ENCODE results near the gene EQTN. TPM values are rescaled to one million over a fixed set of nuclear protein-coding genes. Genes with fewer than 3 reads are reported as not detected.

Gene EQTN
- total RNA-seq, 1 experiment from 2014 or later: not detected

DNA sequence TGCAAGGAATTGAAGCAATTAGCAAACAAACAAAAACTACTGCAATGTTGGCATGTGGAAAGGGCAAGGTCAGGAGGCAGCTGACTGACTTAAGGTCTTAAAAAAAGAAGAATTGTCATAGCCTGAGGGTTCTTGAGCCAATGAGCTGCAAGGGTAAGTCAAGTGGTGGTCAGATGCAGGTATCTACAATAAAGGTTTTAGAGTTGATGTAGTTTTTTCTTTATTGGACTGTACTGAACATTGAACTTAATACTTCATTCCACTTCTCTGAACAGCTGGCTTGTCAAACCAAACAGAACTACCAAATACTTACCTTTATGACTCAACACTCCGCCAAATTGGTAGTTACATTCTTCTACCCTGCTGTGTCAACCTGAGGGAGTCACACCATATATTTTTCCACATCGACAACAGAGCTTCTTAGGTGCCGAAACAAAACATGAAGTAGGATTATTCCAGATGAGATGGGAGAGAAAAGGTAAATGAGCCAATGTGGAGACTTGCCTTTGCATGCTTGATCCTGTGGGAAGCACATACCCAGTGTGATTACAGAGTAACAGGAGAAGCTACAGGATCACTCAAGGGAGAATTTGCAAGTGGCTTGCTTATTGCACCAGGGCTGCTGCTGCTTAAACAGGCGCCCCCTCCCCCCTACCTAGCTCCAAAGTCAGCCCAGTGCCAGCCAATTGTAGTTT lies 35.3 kb downstream of the EQTN start:
- no peak for ATAC-seq
- ChIA-PET CTCF (no interaction called here), RAD21 (ENCODE audit: low non-redundant PET in 1 of 2, low total read pairs in 2 of 2, uncharacterized antibody in 2 of 2, unreplicated experiment in 2 of 2) (no interaction called here)

DNA sequence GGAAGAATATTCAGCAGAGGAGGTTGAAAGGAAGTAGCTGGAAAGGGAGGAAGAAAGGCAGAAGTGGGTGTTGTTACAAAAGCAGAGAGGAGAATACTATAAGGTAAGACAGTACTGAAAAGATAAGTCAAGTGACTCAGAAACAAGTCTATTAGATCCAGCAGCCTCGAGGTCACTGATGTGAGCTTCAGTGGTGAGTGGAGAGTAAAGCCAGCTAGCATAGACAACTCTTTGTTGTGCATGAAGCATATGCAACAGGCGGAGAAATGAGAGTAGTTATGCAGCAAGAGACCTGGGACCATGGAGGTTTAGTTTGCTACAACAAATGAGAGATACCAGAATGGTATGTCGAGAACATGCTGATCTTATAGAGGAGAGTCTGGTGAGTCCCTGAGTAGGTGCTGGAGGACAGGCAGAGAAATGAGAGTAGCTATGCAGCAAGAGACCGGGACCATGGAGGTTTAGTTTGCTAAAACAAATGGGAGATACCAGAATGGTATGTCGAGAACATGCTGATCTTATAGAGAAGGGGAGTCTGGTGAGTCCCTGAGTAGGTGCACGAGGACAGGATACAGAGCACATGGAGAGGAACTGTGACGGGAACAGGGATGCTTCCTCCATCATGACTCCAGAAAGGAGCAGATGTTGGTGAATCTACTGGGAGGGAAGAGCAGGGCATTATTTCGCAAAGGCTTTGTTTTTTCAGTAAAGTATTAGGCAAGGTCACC lies 36.0 kb downstream of the EQTN start:
- no TSS peak for BruUV-seq (replicated peaks)
- H3K4me1 ChIP-seq (ENCODE audit: control insufficient read depth in 1 of 2, insufficient read depth in 2 of 2, low read length in 2 of 2): peaks cover 0 to 4% of the 10 kb centered on the region in 2 experiments; a peak in 1 of 4 replicates
- no peak overlapping the region for H3K27ac ChIP-seq (ENCODE audit: low read depth, low read length)
- ChIA-PET RAD21 (ENCODE audit: low non-redundant PET in 1 of 2, low total read pairs in 2 of 2, uncharacterized antibody in 2 of 2, unreplicated experiment in 2 of 2) (no interaction called here), CTCF (interaction anchor here (1.0 kb wide), 1 partner anchor 13 kb away, joined by 3 read pairs; no protein-coding TSS in a partner anchor), POLR2A (interaction anchor here (0.6 kb wide), 1 partner anchor 13 kb away, joined by 6 read pairs; no protein-coding TSS in a partner anchor)
- no peak overlapping the region for H3K4me3 ChIP-seq (replicated peaks in 1 of 2; ENCODE audit: low read depth in 1 of 2, low read length in 2 of 2)
- no peaks in the 10 kb centered on the region for H3K79me2 ChIP-seq (ENCODE audit: insufficient read depth, low read length)
- no peak overlapping the region for H2AFZ ChIP-seq (ENCODE audit: low read depth, low read length, poor library complexity, severe bottlenecking)
- TF ChIP-seq POLR2A (IDR thresholded peaks at IDR 0.05; ENCODE audit: borderline replicate concordance, extremely low read depth, insufficient read depth, insufficient read length): no peak
- no peak for TF ChIP-seq SP1 (IDR thresholded peaks at IDR 0.05; ENCODE audit: low read depth)
- TF ChIP-seq EGR1 (IDR thresholded peaks at IDR 0.05; ENCODE audit: low read depth): no peak
- TF ChIP-seq CBX3 (IDR thresholded peaks at IDR 0.05; ENCODE audit: low read depth): no peak
- no peak for TF ChIP-seq JUND (IDR thresholded peaks at IDR 0.05)
- no peak for TF ChIP-seq YY1 (IDR thresholded peaks at IDR 0.05; ENCODE audit: extremely low read depth, insufficient replicate concordance, low read depth, low read length)
- TF ChIP-seq ELF1 (IDR thresholded peaks at IDR 0.05; ENCODE audit: borderline replicate concordance, low read depth): no peak
- no peak for TF ChIP-seq FOSL1 (IDR thresholded peaks at IDR 0.05; ENCODE audit: low read depth)
- no peak for TF ChIP-seq ZFX (IDR thresholded peaks at IDR 0.05)
- TF ChIP-seq SIN3A (IDR thresholded peaks at IDR 0.05; ENCODE audit: low read depth): no peak
- TF ChIP-seq, protein P1, sequence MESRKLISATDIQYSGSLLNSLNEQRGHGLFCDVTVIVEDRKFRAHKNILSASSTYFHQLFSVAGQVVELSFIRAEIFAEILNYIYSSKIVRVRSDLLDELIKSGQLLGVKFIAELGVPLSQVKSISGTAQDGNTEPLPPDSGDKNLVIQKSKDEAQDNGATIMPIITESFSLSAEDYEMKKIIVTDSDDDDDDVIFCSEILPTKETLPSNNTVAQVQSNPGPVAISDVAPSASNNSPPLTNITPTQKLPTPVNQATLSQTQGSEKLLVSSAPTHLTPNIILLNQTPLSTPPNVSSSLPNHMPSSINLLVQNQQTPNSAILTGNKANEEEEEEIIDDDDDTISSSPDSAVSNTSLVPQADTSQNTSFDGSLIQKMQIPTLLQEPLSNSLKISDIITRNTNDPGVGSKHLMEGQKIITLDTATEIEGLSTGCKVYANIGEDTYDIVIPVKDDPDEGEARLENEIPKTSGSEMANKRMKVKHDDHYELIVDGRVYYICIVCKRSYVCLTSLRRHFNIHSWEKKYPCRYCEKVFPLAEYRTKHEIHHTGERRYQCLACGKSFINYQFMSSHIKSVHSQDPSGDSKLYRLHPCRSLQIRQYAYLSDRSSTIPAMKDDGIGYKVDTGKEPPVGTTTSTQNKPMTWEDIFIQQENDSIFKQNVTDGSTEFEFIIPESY (IDR thresholded peaks at IDR 0.05; ENCODE audit: extremely low read depth, insufficient replicate concordance, low read length): no peak
- TF ChIP-seq ZNF274 (IDR thresholded peaks at IDR 0.05; ENCODE audit: low read depth, low read length): no peak
- intact Hi-C loops (cut with micrococcal nuclease): no loop called here
- ATAC-seq (no peak), DNase-seq (ENCODE audit: low read depth, low spot score) (no peak)
- no peak overlapping the region for H3K4me2 ChIP-seq (ENCODE audit: low read length)
- H3K36me3 ChIP-seq (ENCODE audit: control insufficient read depth in 1 of 2, insufficient read depth in 2 of 2, low read length in 2 of 2): no peaks in the 10 kb centered on the region
- H3K9me2 ChIP-seq (ENCODE audit: insufficient read depth): no peaks in the 10 kb centered on the region
- H3K9ac ChIP-seq (ENCODE audit: low read length): no peak overlapping the region
- H3K9me3 ChIP-seq (ENCODE audit: control insufficient read depth in 1 of 2, insufficient read depth in 1 of 2, low read depth in 1 of 2, low read length in 2 of 2): no peaks in the 10 kb centered on the region
- H4K20me1 ChIP-seq (ENCODE audit: insufficient read depth): no peaks in the 10 kb centered on the region
- H3K27me3 ChIP-seq (ENCODE audit: insufficient read depth, low read length): peaks cover 33% of the 10 kb centered on the region

More for the DNA sequence above, 35.3 kb downstream of the EQTN start:
- DNase-seq (ENCODE audit: low read depth, low spot score): no peak
- intact Hi-C loops (cut with micrococcal nuclease): no loop called here
- no peak overlapping the region for H3K4me2 ChIP-seq (ENCODE audit: low read length)
- no TSS peak for BruUV-seq (replicated peaks)
- H3K9me2 ChIP-seq (ENCODE audit: insufficient read depth): no peaks in the 10 kb centered on the region
- H3K27ac ChIP-seq (ENCODE audit: low read depth, low read length): no peak overlapping the region
- POLR2A ChIA-PET: no interaction called here
- H3K9me3 ChIP-seq (ENCODE audit: control insufficient read depth in 1 of 2, insufficient read depth in 1 of 2, low read depth in 1 of 2, low read length in 2 of 2): no peaks in the 10 kb centered on the region
- peaks cover 0 to 4% of the 10 kb centered on the region in 2 experiments; a peak in 1 of 4 replicates for H3K4me1 ChIP-seq (ENCODE audit: control insufficient read depth in 1 of 2, insufficient read depth in 2 of 2, low read length in 2 of 2)
- no peak overlapping the region for H3K4me3 ChIP-seq (replicated peaks in 1 of 2; ENCODE audit: low read depth in 1 of 2, low read length in 2 of 2)
- H3K27me3 ChIP-seq (ENCODE audit: insufficient read depth, low read length): peaks cover 33% of the 10 kb centered on the region
- H4K20me1 ChIP-seq (ENCODE audit: insufficient read depth): no peaks in the 10 kb centered on the region
- H2AFZ ChIP-seq (ENCODE audit: low read depth, low read length, poor library complexity, severe bottlenecking): no peak overlapping the region
- TF ChIP-seq EZH2phosphoT487 (IDR thresholded peaks at IDR 0.05; ENCODE audit: borderline replicate concordance) (no peak), SRF (IDR thresholded peaks at IDR 0.05; ENCODE audit: low read depth) (no peak), EZH2 (IDR thresholded peaks at IDR 0.05) (no peak), RAD21 (IDR thresholded peaks at IDR 0.05; ENCODE audit: low read depth) (no peak), SIN3A (IDR thresholded peaks at IDR 0.05; ENCODE audit: low read depth) (no peak), ZNF274 (IDR thresholded peaks at IDR 0.05; ENCODE audit: low read depth, low read length) (no peak), POLR2AphosphoS5 (IDR thresholded peaks at IDR 0.05; ENCODE audit: low read depth, low read length) (no peak), SP1 (IDR thresholded peaks at IDR 0.05; ENCODE audit: low read depth) (no peak), CBX3 (IDR thresholded peaks at IDR 0.05; ENCODE audit: low read depth) (no peak)
- H3K79me2 ChIP-seq (ENCODE audit: insufficient read depth, low read length): no peaks in the 10 kb centered on the region
- H3K9ac ChIP-seq (ENCODE audit: low read length): no peak overlapping the region
- no peaks in the 10 kb centered on the region for H3K36me3 ChIP-seq (ENCODE audit: control insufficient read depth in 1 of 2, insufficient read depth in 2 of 2, low read length in 2 of 2)

Measured in HCT116 (cell line).